Cerebellar nuclear complex (tissue), 1 donor: ENCODE data around the gene LRRC43.

Experiments
- DNase-seq, 2 experiments: peaks; one replicate each; lab custom pipeline; 2025; lab: John Stamatoyannopoulos, UW

Gene LRRC43

DNA sequence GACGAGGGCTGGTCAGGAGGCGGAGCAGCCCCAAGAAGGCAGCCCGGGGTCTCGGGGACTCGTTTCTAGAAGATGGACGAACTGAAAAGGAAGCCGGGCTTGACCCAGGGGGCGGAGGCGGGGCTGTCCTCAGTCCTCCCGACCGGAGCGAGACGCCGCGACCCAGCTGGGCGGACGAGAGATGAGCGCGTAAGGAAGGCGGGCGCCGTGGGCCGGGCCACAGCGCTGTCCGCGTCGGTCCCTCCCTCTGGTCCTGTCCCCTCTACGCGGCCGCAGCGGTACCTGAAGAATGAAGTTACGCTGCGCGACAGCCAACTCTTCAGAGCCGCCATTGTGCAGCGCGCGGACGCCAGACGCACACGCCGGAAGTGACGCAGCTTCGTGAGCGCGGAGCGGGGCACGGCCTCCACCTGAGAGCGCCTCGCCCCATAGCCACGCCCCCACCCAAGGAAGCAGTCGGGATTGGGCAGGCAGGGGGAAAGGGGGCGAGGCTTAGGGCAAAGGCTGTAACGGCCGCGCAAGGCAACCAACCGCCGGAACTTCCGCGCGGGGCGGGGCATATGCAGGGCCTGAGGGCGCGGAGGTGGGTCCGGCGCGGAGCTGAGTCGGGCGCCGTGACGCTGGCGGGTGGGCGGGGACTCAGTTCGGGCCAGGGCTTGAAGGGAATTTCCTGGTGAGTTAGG, 42.9 kb downstream of the LRRC43 start, which contains the start of gene DIABLO:
TSS of gene DIABLO (minus strand) at position 370 of the 683 bp plus-strand sequence. CDS start at position 332, 38 bp downstream.
- peak; percentile 95 to 98 for DNase-seq

DNA sequence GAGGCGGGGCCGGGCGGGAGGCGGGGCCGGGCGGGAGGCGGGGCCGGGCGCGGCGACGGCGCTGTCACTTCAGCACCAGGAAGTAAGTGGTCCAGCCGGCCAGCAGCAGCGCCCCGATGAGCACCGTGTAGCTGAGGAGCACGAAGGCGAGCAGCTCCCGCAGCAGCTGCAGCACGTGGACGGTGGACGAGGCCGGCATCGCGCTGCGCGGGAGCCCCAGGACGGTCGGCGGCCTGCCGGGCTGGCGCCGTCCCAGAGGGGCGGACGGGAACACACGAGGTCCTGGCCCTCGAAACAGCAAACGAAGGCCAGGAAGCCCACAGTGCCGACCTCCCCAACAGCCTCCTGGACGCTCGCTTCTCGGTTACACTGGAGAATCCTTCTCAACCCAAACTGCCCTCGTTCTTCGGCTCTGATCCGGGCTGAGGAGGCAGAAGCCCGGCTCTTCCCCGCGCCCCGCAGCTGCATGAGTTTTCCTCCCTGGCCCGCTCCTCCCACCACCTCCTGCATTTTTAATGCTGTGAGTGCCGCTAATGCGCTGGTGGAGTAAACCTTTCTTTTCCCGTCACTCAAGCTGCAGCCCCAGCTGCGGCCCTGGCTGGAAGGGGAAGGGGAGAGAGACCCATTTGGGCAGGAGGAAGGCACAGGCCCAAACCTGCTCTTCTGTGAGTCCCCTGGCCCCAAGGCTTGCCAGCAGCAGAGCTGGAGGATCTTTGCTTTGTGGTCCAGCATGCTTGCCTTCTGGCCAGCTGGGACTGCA, 43.6 kb downstream of the LRRC43 start:
- DNase-seq, result no peak

DNA sequence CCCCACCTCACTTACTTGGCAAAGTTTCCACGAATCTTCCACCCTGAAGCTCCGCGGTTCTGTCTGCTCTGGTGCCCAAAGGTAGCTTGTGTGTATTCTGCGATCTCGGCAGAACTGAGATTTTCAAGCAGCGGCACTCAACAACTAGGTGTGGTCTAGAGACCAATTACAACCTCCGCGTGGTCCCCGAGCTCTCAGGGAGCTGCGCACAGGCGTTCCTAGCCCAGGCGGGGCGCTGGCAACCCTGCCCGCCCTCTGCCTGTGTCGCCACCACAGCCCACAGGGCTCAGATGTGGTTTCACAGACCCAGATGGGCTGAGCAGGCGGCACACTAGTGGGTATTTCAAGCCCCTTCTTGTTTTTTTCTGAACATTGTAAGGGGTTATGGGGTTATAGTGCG, 44.4 kb downstream of the LRRC43 start:
- DNase-seq, result no peak

DNA sequence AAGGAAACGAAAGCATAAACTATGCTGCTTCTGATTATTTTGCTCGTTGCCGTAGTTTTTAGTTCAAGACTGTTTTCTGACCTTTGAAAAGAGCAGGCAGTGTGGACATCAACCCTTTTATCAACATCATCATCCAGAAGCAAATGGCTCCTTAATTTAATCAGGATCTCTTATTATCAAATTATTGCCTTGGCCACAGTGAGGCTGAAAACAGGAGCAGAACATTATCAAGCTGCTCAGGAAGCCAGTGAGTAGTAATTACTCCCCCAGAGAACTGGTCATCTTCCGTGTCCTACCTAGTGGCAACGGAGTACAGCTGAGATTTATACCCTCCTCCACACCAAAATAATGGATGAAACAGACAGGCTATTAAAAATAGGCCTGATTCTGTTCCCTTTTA, 45.2 kb downstream of the LRRC43 start:
- no peak for DNase-seq

DNA sequence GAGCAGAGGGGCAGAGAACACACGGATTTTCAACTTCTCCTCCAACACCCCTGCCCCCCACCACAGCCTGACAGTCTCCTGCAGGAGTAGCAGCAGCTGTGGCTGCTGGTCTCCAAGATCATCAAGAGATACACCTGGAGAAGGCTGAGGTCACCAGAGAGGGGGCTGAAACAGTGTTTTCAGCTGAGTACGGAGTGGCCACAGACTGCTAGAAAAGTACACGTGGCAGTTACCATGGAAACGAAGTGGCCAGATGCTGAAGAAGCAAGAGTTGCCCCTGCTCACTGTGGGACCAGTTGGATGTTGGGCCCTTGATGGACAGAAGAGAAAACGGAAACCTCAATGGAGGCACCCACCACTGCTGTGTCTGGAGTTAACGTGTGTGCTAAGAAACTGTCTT, 47.9 kb downstream of the LRRC43 start:
- no peak for DNase-seq

DNA sequence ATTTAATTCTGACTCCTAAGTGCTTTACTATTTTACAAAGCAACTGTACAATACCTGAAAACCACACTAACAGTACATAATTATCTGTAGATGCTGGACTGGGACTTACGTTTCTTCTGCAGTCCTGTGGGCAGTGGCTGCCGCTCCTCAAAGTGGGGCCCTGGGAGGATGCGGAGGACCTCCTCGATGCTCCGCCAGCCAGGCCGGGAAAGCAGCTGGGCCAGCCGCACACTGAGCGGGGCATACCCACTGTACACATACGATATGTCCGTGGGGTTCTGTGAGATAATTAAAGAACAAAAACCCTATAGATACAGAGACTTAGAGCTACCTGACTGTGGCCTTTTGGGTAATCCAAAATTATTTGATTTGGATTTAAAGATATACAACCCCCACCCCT, 49.8 kb downstream of the LRRC43 start:
- DNase-seq, result no peak

DNA sequence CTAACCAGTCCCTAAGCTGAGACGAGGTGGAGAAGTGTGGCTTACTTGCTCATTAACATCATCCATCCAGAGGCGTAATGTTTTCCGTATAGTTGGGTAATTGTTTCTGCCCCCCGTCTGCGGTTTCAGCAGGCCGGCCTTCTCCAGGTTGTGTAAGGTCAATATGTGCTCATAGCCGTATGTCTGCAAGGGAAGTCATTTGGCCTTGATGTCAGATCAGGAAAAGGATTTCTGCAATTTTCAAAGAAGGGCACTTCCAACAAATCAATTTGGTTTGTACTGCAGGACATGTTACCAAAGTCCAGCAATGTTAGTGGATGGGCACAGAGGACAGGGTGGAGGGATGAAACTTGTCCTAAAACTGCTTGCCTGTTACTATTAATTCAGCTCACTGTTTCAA, 52.8 kb downstream of the LRRC43 start:
- no peak for DNase-seq

DNA sequence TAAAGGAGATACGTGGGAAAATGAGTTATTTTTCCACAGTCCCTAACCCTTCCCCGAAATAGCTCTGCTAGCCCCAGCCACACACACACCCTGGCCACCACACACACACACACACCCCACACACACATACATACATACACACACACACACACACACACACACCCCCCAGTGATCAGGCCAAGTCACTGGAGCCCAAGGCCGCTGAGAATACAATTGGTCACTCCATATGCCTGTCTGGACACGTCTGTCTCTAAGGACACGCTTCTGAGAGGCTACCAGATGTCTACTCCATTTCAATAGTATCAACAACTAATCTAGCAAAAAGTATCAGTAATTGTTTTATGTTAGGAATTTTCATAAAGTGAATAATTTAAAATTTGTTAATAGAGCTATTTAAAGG, 55.9 kb downstream of the LRRC43 start:
- no peak for DNase-seq

DNA sequence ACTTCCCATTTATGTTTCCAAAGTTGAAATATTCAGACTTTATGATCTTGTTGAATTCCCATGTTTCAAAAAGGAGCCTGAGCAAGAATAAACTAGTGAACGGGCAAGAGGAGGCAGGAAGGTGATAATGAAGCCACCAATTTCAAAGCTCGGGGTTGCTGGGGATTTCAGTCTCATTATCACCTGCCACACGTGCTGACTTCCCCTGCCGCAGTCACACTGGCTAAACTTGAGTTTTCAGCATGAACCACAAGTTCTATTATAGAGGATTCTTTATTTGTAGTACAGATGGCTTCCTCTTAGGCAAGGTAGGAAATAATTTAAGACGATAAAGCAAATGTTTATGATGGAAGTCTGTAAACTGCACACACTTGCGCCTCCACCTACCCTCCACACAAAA, 61.0 kb downstream of the LRRC43 start:
- no peak for DNase-seq

DNA sequence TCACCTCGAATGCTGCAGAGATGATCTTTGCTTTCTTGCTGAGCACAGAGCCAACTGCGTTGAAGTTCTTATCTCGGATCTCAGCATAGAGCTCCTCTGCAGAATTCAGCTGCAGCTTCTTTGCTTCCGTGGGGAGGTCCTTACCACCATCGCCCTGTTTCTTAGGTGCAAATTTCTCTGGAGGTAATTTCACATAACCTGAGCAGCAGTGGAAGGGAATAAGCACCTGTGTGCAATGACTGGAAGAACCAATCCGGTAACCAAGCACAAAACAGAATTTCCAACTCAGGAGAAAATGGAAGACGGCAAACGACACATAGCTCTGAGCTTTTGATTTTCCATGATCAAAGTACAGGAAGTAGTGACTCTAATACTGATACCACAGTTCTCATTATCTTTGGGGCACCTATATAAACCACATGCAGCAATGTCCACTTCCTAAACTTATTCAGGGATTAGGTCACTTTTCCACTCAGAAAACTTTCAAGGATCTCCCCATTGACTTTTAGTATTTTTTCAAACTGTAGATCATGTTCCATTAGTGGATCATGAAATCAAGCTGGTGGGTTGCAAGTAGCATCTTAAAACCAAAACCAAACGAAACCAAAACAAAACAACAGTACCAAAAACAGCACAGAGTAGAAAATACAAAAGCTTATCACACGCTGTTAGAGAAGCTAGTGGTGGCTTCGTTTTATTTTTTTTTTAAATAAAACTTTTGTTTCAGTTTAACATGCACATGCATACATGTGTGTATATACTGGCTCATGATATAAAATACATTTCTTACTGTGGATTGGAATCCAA, 61.8 kb downstream of the LRRC43 start:
- no peak for DNase-seq

DNA sequence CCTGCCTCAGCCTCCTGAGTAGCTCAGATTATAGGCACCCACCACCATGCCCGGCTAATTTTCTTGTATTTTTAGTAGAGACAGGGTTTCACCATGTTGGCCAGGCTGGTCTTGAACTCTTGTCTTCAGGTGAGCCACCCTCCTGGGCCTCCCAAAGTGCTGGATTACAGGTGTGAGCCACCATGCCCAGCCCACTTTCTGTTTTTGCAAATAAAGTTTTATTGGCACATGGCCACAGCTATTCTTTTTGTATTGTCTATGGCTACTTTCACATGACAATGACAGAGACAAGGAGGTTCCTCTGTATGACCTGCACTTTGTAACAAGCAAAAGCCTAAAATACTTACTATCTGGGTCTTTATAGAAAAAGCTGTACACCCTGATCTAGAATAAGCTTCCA, 62.6 kb downstream of the LRRC43 start:
- no peak for DNase-seq

DNA sequence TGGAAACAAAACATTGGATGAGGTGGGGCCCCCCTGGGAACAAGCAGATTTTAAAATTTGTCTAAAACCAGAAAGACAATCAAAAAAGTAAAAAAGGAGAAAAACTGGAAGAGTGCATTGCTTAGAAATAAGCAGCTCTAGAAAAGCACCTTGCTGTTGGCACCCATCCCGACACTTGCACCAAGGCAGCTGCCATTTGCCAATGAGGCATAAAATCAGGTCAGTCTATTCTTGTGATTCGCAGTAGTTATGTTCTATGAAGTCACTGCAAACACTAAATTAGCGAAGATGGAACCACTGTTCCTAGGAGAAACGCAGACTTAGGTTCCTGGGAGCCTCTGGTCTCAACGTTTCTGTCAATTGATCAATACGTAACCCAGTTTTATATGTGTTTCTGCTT, 67.1 kb downstream of the LRRC43 start:
- DNase-seq, result peak in 1 of 2 experiments; percentile 71

DNA sequence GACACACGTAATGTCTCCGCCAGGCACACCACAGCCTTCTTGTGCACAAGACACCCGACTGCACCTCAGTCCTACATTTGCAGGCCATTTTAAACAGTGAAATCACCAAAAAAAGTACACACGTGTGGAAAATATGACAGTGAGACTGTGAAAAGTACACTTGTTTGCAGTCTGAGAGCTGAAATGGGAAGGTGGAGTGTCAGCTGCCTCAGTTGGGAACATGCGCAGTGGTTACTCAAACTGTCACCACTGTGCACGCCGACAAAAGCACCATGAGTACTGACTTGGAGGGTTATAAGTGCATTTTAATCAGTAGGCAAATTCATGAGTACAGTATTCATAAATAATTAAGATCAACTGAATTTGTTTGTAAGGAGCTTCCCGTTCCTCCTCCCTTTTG, 67.6 kb downstream of the LRRC43 start:
- peak in 1 of 2 experiments; percentile 46 for DNase-seq
